Kidney epithelial cell (primary cell): Measurements from ENCODE around the gene HIF1A. TPM values are rescaled to one million over a fixed set of nuclear protein-coding genes. Genes with fewer than 3 reads are reported as not detected.
"Not testable (repeated sequence)": the region's sequence is repeated elsewhere in the genome, so short reads cannot be mapped to it uniquely, and the experiment has no call there.

ENCODE experiments used
- DNase-seq: peaks from one replicate; pipeline ENCODE4 v3.0.0-alpha.2; 2010; ENCODE audit warnings: low read depth
- H3K27me3 ChIP-seq: 2 replicates; pipeline ENCODE4 v1.6.0; 2011; ENCODE audit warnings: low read length; ENCODE audit not compliant: control insufficient read depth, insufficient read depth
- H3K36me3 ChIP-seq: 2 replicates; pipeline ENCODE4 v1.5.1; 2011; ENCODE audit warnings: low read length; ENCODE audit not compliant: control insufficient read depth, insufficient read depth
- H3K4me3 ChIP-seq: 2 replicates; pipeline ENCODE4 v1.5.1; 2011; ENCODE audit warnings: low read depth, mild to moderate bottlenecking, control low read depth, low read length
- CTCF ChIP-seq: IDR thresholded peaks from 2 replicates; pipeline ENCODE4 v1.5.1; 2011; ENCODE audit warnings: mild to moderate bottlenecking, moderate library complexity, low read length, control low read depth, inconsistent platforms; ENCODE audit not compliant: insufficient read depth, poor library complexity, severe bottlenecking
- total RNA-seq: library from RNA; depleted of rRNA; stranded (reverse); fragments of >200 nt; gene quantifications from 2 replicates; pipeline ENCODE4 v1.2.3, GENCODE V29; 2015

The HIF1A gene
- total RNA-seq, 1 donor from 2014 or later: 307 TPM

DNA sequence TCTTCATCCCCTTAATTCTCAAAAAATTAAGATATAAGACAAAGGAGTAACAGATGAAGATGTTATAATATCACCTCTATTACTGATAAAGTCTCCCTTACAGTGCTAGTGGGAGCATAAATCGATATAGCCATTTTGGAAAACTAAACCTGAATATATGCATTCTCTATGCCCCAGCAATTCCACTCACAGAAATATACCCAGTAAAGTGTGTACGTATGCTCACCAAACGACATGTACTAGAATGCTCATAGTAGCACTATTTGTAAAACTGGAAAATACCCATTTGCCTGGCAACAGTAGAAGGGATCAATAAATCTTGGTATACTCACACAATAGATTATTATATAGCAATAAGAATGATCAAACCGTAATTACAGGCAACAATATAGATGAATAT lies 44.0 kb upstream of the HIF1A start:
- no peak for TF ChIP-seq CTCF
- DNase-seq: no peak
- H3K36me3 ChIP-seq: no peaks in the 10 kb centered on the region
- no peaks in the 10 kb centered on the region for H3K27me3 ChIP-seq
- no peak overlapping the region for H3K4me3 ChIP-seq

GRCh38 chr14:61652526-61653262 lies 42.6 kb upstream of the HIF1A start:
- Histone ChIP-seq H3K36me3 (no peaks in the 10 kb centered on the region), H3K4me3 (no peak overlapping the region), H3K27me3 (no peaks in the 10 kb centered on the region)
- DNase-seq: no peak
- no peak for TF ChIP-seq CTCF

- Histone ChIP-seq H3K27me3 (no peaks in the 10 kb centered on the region), H3K36me3 (no peaks in the 10 kb centered on the region), H3K4me3 (no peak overlapping the region)
- DNase-seq: no peak
- no peak for TF ChIP-seq CTCF
Measured at GRCh38 chr14:61653507-61653906, 41.8 kb upstream of the HIF1A start.

- no peak for DNase-seq
- H3K27me3 ChIP-seq: no peaks in the 10 kb centered on the region
- TF ChIP-seq CTCF: no peak
- no peaks in the 10 kb centered on the region for H3K36me3 ChIP-seq
- no peak overlapping the region for H3K4me3 ChIP-seq
Measured at GRCh38 chr14:61654026-61654425, 41.3 kb upstream of the HIF1A start.

GRCh38 chr14:61655777-61656176 lies 39.5 kb upstream of the HIF1A start:
- no peak for TF ChIP-seq CTCF
- H3K27me3 ChIP-seq: no peaks in the 10 kb centered on the region
- H3K36me3 ChIP-seq: no peaks in the 10 kb centered on the region
- H3K4me3 ChIP-seq: no peak overlapping the region
- DNase-seq: no peak

DNA sequence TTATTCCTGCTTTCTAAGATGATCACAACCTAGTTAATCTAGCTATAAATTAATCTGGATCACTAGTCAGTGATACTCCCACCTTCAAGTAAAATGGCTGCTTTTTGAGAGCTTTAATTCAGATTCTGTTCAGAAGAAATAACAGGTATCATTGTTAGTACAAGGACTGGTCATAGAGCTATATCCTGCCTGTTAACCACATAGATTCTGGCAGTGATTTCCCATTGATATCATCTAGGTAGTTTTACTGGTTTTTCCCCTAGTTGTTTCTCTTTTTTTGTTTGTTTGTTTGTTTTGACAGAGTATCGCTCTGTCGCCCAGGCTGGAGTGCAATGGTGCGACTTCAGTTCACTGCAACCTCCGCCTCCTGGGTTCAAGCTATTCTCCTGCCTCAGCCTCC lies 39.0 kb upstream of the HIF1A start:
- no peak for DNase-seq
- Histone ChIP-seq H3K27me3 (no peaks in the 10 kb centered on the region), H3K4me3 (no peak overlapping the region), H3K36me3 (no peaks in the 10 kb centered on the region)
- TF ChIP-seq CTCF: no peak

- H3K4me3 ChIP-seq, H3K27me3 ChIP-seq, H3K36me3 ChIP-seq, DNase-seq: not testable (repeated sequence)
Measured at GRCh38 chr14:61658111-61658510, 37.2 kb upstream of the HIF1A start.
